ENCODE measurements around the gene NDUFV1. TPM values are rescaled to one million over a fixed set of nuclear protein-coding genes. Genes with fewer than 3 reads are reported as not detected.
A peak's percentile ranks its signal among the peaks of the same experiment; 100 is the strongest.

Gene NDUFV1
- total RNA-seq, 6 experiments from 2014 or later, result 151 to 214 (median 163) TPM

DNA sequence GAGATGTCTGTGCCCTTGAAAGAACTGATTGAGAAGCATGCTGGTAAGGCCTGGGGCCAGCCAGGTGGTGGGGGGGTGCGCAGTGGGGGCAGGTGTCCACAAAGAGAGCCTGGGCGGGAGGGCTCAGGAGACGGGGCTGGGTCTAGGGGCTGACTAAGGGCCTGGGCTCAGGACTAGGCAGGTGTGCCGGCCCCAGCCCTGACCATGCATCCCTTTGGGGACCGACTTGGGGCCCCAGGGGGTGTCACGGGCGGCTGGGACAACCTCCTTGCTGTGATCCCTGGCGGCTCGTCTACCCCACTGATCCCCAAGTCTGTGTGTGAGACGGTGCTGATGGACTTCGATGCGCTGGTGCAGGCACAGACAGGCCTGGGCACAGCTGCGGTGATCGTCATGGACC lies 4.4 kb downstream of the NDUFV1 start:
- WGBS (ENCODE audit: insufficient coverage, low coverage, low lambda C conversion rate, missing lambda C conversion rate), result no CpG with 5 or more reads among the region's 14 CpGs
- H3K36me3 ChIP-seq, result peaks cover 0 to 29% (median 6%) of the 10 kb centered on the region in 4 donors

DNA sequence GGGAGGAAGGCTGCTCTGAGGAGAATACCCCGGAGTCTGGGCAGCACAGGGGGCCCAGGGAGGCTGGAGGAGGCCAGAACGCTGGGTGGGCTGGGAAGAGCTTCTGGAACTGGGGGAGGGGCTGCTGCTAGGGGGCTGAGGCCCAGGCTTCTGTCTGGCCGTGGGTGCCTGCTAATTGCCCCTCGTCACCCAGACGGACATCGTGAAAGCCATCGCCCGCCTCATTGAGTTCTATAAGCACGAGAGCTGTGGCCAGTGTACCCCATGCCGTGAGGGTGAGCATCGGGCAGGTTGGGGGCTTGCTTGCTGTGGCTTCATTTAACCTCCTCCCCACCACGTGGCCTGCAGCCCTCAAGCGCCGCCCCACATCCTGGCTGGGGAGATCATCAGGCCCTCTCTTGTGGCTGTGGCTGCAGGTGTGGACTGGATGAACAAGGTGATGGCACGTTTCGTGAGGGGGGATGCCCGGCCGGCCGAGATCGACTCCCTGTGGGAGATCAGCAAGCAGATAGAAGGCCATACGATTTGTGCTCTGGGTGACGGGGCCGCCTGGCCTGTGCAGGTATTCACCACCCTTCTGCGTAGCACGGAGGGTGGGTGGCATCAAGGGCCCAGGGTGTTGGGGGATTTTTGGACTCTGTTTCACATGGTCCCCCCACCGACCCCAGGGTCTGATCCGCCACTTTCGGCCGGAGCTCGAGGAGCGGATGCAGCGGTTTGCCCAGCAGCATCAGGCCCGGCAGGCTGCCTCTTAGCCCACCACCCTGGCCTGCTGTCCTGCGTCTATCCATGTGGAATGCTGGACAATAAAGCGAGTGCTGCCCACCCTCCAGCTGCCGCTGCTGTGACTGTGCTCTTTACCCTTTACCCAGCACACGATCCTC lies 5.2 kb downstream of the NDUFV1 start:
- DNase-seq, result peak in 1 of 3 donors; percentile 17
- Histone ChIP-seq H3K36me3 (peaks cover 0 to 29% (median 6%) of the 10 kb centered on the region in 4 donors), H3K27me3 (no peaks in the 10 kb centered on the region), H3K27ac (no peak overlapping the region), H3K4me1 (peaks cover 0 to 10% (median 4%) of the 10 kb centered on the region in 4 donors), H3K9me3 (no peaks in the 10 kb centered on the region), H3K4me3 (no peak overlapping the region)
- ATAC-seq, result no peak
- no peak for TF ChIP-seq POLR2A (IDR thresholded peaks at IDR 0.05)
- TF ChIP-seq, protein P1, sequence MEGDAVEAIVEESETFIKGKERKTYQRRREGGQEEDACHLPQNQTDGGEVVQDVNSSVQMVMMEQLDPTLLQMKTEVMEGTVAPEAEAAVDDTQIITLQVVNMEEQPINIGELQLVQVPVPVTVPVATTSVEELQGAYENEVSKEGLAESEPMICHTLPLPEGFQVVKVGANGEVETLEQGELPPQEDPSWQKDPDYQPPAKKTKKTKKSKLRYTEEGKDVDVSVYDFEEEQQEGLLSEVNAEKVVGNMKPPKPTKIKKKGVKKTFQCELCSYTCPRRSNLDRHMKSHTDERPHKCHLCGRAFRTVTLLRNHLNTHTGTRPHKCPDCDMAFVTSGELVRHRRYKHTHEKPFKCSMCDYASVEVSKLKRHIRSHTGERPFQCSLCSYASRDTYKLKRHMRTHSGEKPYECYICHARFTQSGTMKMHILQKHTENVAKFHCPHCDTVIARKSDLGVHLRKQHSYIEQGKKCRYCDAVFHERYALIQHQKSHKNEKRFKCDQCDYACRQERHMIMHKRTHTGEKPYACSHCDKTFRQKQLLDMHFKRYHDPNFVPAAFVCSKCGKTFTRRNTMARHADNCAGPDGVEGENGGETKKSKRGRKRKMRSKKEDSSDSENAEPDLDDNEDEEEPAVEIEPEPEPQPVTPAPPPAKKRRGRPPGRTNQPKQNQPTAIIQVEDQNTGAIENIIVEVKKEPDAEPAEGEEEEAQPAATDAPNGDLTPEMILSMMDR (IDR thresholded peaks at IDR 0.05), result no peak
- intact Hi-C loops (cut with DNase I), result no loop called here
- 86% methylated on average over 3 of the region's 37 CpGs for WGBS (ENCODE audit: insufficient coverage, low coverage, low lambda C conversion rate, missing lambda C conversion rate)

More for the DNA sequence above, 4.4 kb downstream of the NDUFV1 start:
- DNase-seq (no peak), ATAC-seq (no peak)
- no peaks in the 10 kb centered on the region for H3K27me3 ChIP-seq
- no peaks in the 10 kb centered on the region for H3K9me3 ChIP-seq
- no peak overlapping the region for H3K4me3 ChIP-seq
- no peak for TF ChIP-seq POLR2A (IDR thresholded peaks at IDR 0.05)
- TF ChIP-seq, protein P1 (IDR thresholded peaks at IDR 0.05), result no peak
- H3K4me1 ChIP-seq, result peaks cover 0 to 8% (median 4%) of the 10 kb centered on the region in 4 donors
- intact Hi-C loops (cut with DNase I), result no loop called here
- H3K27ac ChIP-seq, result no peak overlapping the region

DNA sequence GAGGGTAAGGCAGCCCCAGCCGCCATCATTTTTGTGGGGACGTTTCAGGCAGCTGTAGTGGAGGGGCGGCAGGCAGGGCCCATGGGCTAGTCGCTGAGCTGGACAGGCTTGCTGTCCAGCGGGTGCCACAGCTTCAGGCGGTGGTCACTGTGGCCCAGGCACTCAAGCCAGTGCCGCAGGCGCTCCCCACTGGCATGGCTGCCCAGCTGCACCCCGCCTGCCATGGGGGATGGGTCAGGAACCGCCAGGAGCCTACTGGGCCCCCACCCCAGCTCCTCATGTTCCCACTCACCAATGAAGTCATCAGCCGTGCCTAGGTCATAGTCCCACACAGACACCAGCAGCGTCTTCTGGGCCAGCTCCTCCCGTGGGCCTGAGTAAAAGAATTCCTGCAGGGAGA lies 6.0 kb downstream of the NDUFV1 start:
- DNase-seq (peak in 1 of 3 donors; percentile 16), ATAC-seq (no peak)
- intact Hi-C loops (cut with DNase I), result no loop called here
- Histone ChIP-seq H3K36me3 (peaks cover 0 to 29% (median 6%) of the 10 kb centered on the region in 4 donors), H3K9me3 (no peaks in the 10 kb centered on the region), H3K27me3 (no peaks in the 10 kb centered on the region), H3K4me1 (peaks cover 0 to 9% (median 2%) of the 10 kb centered on the region in 4 donors), H3K27ac (no peak overlapping the region), H3K4me3 (no peak overlapping the region)
- no peak for TF ChIP-seq POLR2A (IDR thresholded peaks at IDR 0.05)
- TF ChIP-seq, protein P1 (IDR thresholded peaks at IDR 0.05), result no peak
- 73% methylated on average over 2 of the region's 13 CpGs for WGBS (ENCODE audit: insufficient coverage, low coverage, low lambda C conversion rate, missing lambda C conversion rate)

DNA sequence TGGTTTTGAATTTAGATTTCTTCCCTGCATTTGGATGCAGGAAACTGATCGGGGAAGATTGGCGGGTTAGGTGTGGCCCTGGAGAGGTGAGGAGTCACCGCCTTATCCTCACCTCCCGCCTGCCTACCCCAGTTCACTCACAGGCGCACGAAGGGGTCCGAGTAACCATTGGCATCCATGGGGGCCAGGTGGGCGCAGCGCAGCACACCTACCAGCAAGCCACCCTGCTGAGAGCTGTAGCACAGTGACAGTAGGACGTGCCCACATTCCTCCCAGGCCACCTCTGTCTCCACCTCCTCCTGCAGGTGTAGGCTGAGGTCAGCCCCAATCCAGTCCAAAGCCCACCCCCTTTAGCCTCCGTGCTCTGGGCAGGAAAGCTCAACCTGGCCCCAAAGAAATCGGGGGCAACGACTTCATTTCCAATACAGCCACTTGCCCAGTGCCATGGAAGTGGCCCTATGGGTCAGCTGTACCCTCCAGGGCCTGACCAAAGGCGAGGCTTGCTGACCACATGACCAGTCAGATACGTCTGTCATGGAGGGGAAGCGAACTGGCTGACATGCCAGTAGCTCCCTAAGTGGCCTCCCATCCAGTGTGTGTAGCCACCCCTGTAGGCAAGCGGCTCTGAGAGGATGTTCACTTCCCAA lies 6.7 kb downstream of the NDUFV1 start:
- no peak overlapping the region for H3K4me3 ChIP-seq
- TF ChIP-seq POLR2A (IDR thresholded peaks at IDR 0.05), result no peak
- TF ChIP-seq, protein P1 (IDR thresholded peaks at IDR 0.05), result no peak
- 86% methylated on average over 3 of the region's 17 CpGs for WGBS (ENCODE audit: insufficient coverage, low coverage, low lambda C conversion rate, missing lambda C conversion rate)
- H3K27ac ChIP-seq, result peak overlapping the region in 1 of 3 donors; percentile 33
- H3K9me3 ChIP-seq, result no peaks in the 10 kb centered on the region
- H3K36me3 ChIP-seq, result peaks cover 0 to 29% (median 6%) of the 10 kb centered on the region in 4 donors
- ATAC-seq, result no peak
- intact Hi-C loops (cut with DNase I), result no loop called here
- peak in 1 of 3 donors; percentile 20 for DNase-seq
- H3K4me1 ChIP-seq, result peaks cover 0 to 7% (median 0%) of the 10 kb centered on the region in 4 donors
- no peaks in the 10 kb centered on the region for H3K27me3 ChIP-seq

Data from right lobe of liver (tissue), 6 donors.